ENCODE results near the gene GTF2A2.

GTF2A2 gene

DNA sequence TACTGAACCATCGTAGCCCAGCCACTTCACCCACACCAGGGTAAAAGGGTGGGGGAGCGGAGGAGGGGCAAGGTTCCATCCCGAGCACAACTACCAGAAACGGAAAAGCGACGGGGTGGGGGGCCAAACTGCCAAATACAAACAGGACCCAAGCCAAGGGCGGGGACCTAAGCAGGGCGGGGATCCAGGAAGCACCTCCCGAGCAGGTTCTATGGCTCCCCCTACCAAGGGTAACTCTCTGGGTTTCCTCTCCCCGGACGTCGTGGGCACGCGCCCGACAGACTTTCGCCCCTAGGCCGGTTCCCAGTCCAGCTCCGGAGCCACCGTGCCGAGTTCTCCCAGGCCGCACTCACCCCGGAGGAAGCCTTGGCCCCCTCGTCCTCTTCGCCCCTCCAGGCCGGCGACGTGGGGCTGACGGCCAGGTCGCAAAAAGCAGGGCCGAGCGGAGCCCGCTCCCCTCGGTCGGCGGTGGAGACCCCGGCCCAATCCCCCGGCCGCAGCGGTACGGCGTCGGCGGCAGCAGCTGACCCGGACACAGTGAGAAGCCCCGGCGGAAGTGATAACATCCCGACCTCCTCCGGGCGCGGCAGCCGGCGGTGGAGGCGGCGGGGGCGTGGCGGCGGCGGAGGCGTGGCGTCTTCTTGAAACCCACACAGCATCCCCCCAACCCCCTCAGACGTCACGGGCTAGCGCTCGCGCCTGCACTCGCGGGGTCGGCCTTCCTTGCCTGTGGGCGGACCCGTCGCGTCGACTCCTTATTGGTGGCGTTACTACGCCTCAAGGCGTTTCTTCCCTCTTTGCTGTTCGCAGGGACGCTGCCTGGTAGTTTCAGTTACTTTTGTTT is 31.7 kb upstream of the GTF2A2 start, which contains the start of gene BNIP2:
Gene BNIP2 (minus strand): TSS at position 539 of the 844 bp plus-strand sequence. CDS start 6,863 bp downstream, outside the sequence.
- H3K9me3 ChIP-seq (ENCODE audit: control insufficient read depth in 1 of 2, low read length in 2 of 2): no peaks in the 10 kb centered on the region
- peaks cover 13 to 28% of the 10 kb centered on the region in 2 donors for H3K4me1 ChIP-seq (ENCODE audit: control insufficient read depth in 1 of 2, insufficient read depth in 2 of 2, low read length in 2 of 2)

DNA sequence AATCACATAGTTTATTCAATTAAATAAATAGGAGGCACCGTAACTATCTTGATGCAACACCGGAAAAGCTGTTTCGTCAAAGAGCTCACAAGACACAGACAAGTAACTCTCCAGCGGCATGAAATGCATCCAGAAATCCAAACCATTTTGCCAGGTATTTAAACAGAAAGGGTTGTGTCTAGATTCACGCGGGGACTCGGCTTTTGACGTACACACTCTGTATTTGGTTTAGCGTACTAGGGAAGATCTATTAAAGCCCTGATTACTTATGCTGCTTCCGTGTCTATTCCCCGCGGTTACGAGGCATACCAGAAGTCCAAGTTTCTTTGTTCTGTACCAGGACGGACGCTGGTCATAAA is 31.1 kb upstream of the GTF2A2 start:
- Histone ChIP-seq H3K36me3 (ENCODE audit: control insufficient read depth in 1 of 2, insufficient read depth in 2 of 2, low read length in 2 of 2) (peaks cover 5 to 7% of the 10 kb centered on the region in 2 donors), H3K9me3 (ENCODE audit: control insufficient read depth in 1 of 2, low read length in 2 of 2) (no peaks in the 10 kb centered on the region), H3K27ac (ENCODE audit: low read length) (peak overlapping the region; percentile 99), H3K4me3 (ENCODE audit: low read depth in 1 of 2, low read length in 2 of 2) (peak overlapping the region; percentile 87 to 88), H3K4me1 (ENCODE audit: control insufficient read depth in 1 of 2, insufficient read depth in 2 of 2, low read length in 2 of 2) (peaks cover 13 to 28% of the 10 kb centered on the region in 2 donors), H3K27me3 (ENCODE audit: low read depth, low read length) (no peaks in the 10 kb centered on the region)

More for the DNA sequence above, 31.7 kb upstream of the GTF2A2 start, which contains the start of gene BNIP2:
- no peaks in the 10 kb centered on the region for H3K27me3 ChIP-seq (ENCODE audit: low read depth, low read length)
- peak within 1 kb of the TSS; percentile 87 to 88 for H3K4me3 ChIP-seq (ENCODE audit: low read depth in 1 of 2, low read length in 2 of 2)
- H3K27ac ChIP-seq (ENCODE audit: low read length): peak within 1 kb of the TSS; percentile 99
- peaks cover 5 to 7% of the 10 kb centered on the region in 2 donors for H3K36me3 ChIP-seq (ENCODE audit: control insufficient read depth in 1 of 2, insufficient read depth in 2 of 2, low read length in 2 of 2)

DNA sequence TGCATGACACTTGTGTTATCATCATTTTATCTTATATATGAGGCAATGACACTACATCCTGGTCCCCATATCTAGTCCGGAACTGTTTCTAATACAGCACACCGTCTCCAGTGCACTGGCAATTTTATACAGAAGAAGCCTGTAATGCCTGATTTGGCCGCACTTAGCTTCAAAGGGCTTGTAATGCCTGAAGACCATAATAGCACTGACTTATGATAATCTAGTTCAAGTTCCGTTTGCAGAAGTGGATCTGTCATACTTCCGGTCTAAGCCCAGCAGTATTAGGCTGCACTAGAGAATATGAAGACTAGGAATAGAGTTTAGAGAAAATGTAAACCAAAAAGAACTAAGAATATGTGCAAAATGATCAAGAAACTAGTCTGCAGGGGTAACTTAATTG is 30.5 kb upstream of the GTF2A2 start:
- Histone ChIP-seq H3K36me3 (ENCODE audit: control insufficient read depth in 1 of 2, insufficient read depth in 2 of 2, low read length in 2 of 2) (peaks cover 5 to 7% of the 10 kb centered on the region in 2 donors), H3K4me3 (ENCODE audit: low read depth in 1 of 2, low read length in 2 of 2) (peak overlapping the region; percentile 87 to 88), H3K4me1 (ENCODE audit: control insufficient read depth in 1 of 2, insufficient read depth in 2 of 2, low read length in 2 of 2) (peaks cover 13 to 28% of the 10 kb centered on the region in 2 donors), H3K9me3 (ENCODE audit: control insufficient read depth in 1 of 2, low read length in 2 of 2) (no peaks in the 10 kb centered on the region), H3K27ac (ENCODE audit: low read length) (peak overlapping the region; percentile 99), H3K27me3 (ENCODE audit: low read depth, low read length) (no peaks in the 10 kb centered on the region)

DNA sequence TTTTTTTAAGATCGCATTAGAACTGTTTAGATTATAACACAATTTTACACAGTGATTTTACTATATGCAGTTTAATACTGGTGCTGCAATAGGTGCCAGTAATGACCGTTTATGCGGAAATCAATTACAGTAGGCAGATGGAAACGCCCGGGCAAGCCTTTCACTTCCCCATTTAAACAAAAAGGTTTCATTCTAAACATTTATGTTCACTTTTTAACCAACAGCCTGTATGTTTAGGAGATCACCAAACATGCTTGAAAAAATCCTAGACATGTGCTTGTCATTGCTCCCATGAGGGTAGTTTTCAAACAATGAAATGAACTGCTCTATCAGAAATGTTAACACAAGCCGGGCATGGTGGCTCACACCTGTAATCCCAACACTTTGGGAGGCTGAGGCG is 29.1 kb upstream of the GTF2A2 start:
- peak overlapping the region in 1 of 2 donors; percentile 13 for H3K4me3 ChIP-seq (ENCODE audit: low read depth in 1 of 2, low read length in 2 of 2)
- peak overlapping the region; percentile 31 for H3K27ac ChIP-seq (ENCODE audit: low read length)
- H3K4me1 ChIP-seq (ENCODE audit: control insufficient read depth in 1 of 2, insufficient read depth in 2 of 2, low read length in 2 of 2): peaks cover 13 to 28% of the 10 kb centered on the region in 2 donors

DNA sequence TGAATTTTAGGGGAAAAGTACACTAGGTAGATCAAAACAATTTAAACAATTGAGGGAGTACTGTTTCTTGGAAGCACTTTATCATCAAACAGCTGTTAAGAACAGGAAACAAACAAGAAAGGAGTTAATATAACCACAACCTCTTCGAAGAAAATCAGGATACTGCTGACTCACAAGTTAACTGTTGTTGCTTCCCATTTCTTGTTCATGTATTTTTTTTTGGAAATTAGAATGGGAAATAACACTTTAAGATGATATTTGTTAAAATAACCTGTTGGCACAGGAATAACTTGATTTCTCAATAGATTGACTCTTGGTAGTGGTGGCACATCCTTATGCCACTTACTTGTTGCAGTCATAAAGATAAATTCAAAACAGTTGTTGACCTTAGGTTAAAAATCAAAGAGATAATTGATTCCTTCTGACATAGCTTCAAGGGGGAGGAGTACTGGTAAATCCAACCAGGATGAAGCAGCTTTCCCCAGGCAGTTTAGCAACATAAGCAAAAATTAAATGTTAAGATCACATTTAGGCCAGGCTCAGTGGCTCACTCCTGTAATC is 28.5 kb upstream of the GTF2A2 start:
- peak overlapping the region in 1 of 2 donors; percentile 13 for H3K4me3 ChIP-seq (ENCODE audit: low read depth in 1 of 2, low read length in 2 of 2)
- H3K27ac ChIP-seq (ENCODE audit: low read length): peak overlapping the region; percentile 31
- no peaks in the 10 kb centered on the region for H3K27me3 ChIP-seq (ENCODE audit: low read depth, low read length)
- H3K4me1 ChIP-seq (ENCODE audit: control insufficient read depth in 1 of 2, insufficient read depth in 2 of 2, low read length in 2 of 2): peaks cover 13 to 28% of the 10 kb centered on the region in 2 donors
- no peaks in the 10 kb centered on the region for H3K9me3 ChIP-seq (ENCODE audit: control insufficient read depth in 1 of 2, low read length in 2 of 2)
- H3K36me3 ChIP-seq (ENCODE audit: control insufficient read depth in 1 of 2, insufficient read depth in 2 of 2, low read length in 2 of 2): peaks cover 9 to 14% of the 10 kb centered on the region in 2 donors

More for the DNA sequence above, 29.1 kb upstream of the GTF2A2 start:
- peaks cover 5 to 9% of the 10 kb centered on the region in 2 donors for H3K36me3 ChIP-seq (ENCODE audit: control insufficient read depth in 1 of 2, insufficient read depth in 2 of 2, low read length in 2 of 2)
- no peaks in the 10 kb centered on the region for H3K27me3 ChIP-seq (ENCODE audit: low read depth, low read length)
- H3K9me3 ChIP-seq (ENCODE audit: control insufficient read depth in 1 of 2, low read length in 2 of 2): no peaks in the 10 kb centered on the region

DNA sequence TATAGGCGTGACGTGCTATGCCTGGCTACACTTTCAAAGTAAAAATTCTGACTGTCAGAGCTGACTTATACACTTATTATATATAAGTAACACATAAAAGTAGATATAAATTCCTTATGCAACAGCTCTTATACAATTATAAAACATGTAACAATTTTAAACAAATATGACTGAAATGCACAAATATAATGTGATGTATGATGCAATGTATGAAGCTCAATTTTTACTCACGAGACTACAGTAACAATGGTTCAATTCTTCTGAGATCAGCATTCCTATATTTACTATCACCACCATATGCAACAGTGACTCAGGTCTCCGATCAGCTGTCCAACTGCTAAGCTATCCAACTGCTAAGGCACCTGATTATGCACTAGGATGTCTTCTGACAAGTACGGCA is 23.6 kb upstream of the GTF2A2 start:
- Histone ChIP-seq H3K4me3 (ENCODE audit: low read depth in 1 of 2, low read length in 2 of 2) (no peak overlapping the region), H3K36me3 (ENCODE audit: control insufficient read depth in 1 of 2, insufficient read depth in 2 of 2, low read length in 2 of 2) (peaks cover 42 to 48% of the 10 kb centered on the region in 2 donors), H3K4me1 (ENCODE audit: control insufficient read depth in 1 of 2, insufficient read depth in 2 of 2, low read length in 2 of 2) (peaks cover 2 to 3% of the 10 kb centered on the region in 2 donors), H3K9me3 (ENCODE audit: control insufficient read depth in 1 of 2, low read length in 2 of 2) (no peaks in the 10 kb centered on the region), H3K27ac (ENCODE audit: low read length) (no peak overlapping the region), H3K27me3 (ENCODE audit: low read depth, low read length) (no peaks in the 10 kb centered on the region)

DNA sequence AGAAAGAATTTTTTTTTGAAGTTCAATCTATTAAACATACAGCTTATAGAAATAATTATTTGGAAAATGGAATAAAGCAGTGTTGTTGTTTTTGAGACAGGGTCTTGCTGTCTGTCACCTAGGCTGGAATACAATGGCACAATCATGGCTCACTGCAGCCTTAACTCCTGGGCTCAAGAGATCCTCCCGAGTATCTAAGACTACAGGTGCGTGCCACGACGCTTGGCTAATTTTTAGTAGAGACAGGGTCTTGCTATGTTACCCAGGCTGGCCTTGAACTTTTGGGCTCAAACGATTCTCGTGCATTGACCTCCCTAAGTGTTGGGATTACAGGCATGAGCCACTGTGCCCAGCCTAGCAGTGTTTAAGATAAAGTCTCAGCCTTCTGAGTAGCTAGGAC is 23.0 kb upstream of the GTF2A2 start:
- no peak overlapping the region for H3K4me3 ChIP-seq (ENCODE audit: low read depth in 1 of 2, low read length in 2 of 2)
- peaks cover 42 to 53% of the 10 kb centered on the region in 2 donors for H3K36me3 ChIP-seq (ENCODE audit: control insufficient read depth in 1 of 2, insufficient read depth in 2 of 2, low read length in 2 of 2)
- H3K27ac ChIP-seq (ENCODE audit: low read length): no peak overlapping the region
- no peaks in the 10 kb centered on the region for H3K9me3 ChIP-seq (ENCODE audit: control insufficient read depth in 1 of 2, low read length in 2 of 2)
- H3K27me3 ChIP-seq (ENCODE audit: low read depth, low read length): no peaks in the 10 kb centered on the region
- H3K4me1 ChIP-seq (ENCODE audit: control insufficient read depth in 1 of 2, insufficient read depth in 2 of 2, low read length in 2 of 2): peaks cover 0 to 3% of the 10 kb centered on the region in 2 donors

DNA sequence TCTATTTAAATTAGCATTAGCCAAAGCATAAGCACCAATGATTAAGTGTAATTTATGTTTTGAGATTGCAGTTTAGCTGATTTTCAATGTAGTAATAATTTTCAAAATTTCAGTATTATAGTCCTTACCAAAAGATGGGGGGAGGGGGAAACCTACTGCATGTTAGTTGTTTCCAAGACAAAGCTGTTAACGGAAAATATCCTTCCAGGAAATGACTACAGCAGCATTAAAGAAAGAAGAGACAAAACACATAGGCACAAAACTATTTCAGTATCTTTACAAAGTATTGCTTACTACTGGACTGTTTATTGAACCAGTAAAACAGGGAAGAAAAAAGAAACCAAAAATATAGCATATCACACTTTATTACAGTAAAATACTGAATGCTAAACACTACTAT is 21.3 kb upstream of the GTF2A2 start:
- no peak overlapping the region for H3K4me3 ChIP-seq (ENCODE audit: low read depth in 1 of 2, low read length in 2 of 2)
- no peak overlapping the region for H3K27ac ChIP-seq (ENCODE audit: low read length)
- H3K9me3 ChIP-seq (ENCODE audit: control insufficient read depth in 1 of 2, low read length in 2 of 2): no peaks in the 10 kb centered on the region
- peaks cover 54 to 64% of the 10 kb centered on the region in 2 donors for H3K36me3 ChIP-seq (ENCODE audit: control insufficient read depth in 1 of 2, insufficient read depth in 2 of 2, low read length in 2 of 2)
- H3K4me1 ChIP-seq (ENCODE audit: control insufficient read depth in 1 of 2, insufficient read depth in 2 of 2, low read length in 2 of 2): no peaks in the 10 kb centered on the region
- no peaks in the 10 kb centered on the region for H3K27me3 ChIP-seq (ENCODE audit: low read depth, low read length)

DNA sequence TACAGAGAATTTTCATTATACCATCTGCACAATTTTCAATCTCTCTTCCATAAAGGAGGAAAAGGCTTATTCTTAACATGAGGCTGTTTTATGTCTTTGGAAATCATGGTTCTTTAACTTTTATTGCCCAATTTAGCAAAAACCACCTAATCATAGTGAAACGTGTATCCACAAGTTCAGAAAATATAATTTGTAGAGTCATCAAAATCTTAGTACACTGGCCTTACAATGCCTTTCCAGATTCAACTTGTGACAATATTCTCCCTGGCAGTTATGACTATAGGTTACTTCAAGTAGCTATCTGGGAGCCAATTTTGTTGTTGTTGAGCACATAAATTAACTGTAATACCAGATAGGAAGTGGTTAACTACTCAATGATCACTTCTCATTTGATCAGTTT is 20.9 kb upstream of the GTF2A2 start:
- H3K36me3 ChIP-seq (ENCODE audit: control insufficient read depth in 1 of 2, insufficient read depth in 2 of 2, low read length in 2 of 2): peaks cover 58 to 64% of the 10 kb centered on the region in 2 donors
- no peaks in the 10 kb centered on the region for H3K9me3 ChIP-seq (ENCODE audit: control insufficient read depth in 1 of 2, low read length in 2 of 2)
- no peak overlapping the region for H3K27ac ChIP-seq (ENCODE audit: low read length)
- H3K27me3 ChIP-seq (ENCODE audit: low read depth, low read length): no peaks in the 10 kb centered on the region
- no peaks in the 10 kb centered on the region for H3K4me1 ChIP-seq (ENCODE audit: control insufficient read depth in 1 of 2, insufficient read depth in 2 of 2, low read length in 2 of 2)
- no peak overlapping the region for H3K4me3 ChIP-seq (ENCODE audit: low read depth in 1 of 2, low read length in 2 of 2)

DNA sequence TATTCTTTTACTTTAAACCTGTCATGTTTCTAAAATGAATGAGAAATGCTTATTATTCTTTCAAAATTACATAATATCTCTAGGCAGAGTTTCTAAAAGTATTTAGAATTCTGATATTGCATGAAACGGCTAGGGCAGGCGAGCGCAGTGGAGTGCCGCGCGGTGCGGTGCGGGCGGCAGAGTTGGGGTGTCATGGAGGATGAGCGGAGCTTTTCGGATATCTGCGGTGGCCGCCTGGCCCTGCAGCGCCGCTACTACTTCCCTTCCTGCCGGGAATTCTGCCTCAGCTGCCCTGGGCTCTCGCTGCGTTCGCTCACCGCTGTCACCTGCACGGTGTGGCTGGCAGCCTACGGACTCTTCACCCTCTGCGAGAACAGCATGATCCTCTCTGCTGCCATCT is 19.2 kb upstream of the GTF2A2 start:
- H3K9me3 ChIP-seq (ENCODE audit: control insufficient read depth in 1 of 2, low read length in 2 of 2): no peaks in the 10 kb centered on the region
- H3K27me3 ChIP-seq (ENCODE audit: low read depth, low read length): no peaks in the 10 kb centered on the region
- H3K36me3 ChIP-seq (ENCODE audit: control insufficient read depth in 1 of 2, insufficient read depth in 2 of 2, low read length in 2 of 2): peaks cover 71 to 76% of the 10 kb centered on the region in 2 donors
- no peak overlapping the region for H3K4me3 ChIP-seq (ENCODE audit: low read depth in 1 of 2, low read length in 2 of 2)
- no peak overlapping the region for H3K27ac ChIP-seq (ENCODE audit: low read length)
- no peaks in the 10 kb centered on the region for H3K4me1 ChIP-seq (ENCODE audit: control insufficient read depth in 1 of 2, insufficient read depth in 2 of 2, low read length in 2 of 2)

DNA sequence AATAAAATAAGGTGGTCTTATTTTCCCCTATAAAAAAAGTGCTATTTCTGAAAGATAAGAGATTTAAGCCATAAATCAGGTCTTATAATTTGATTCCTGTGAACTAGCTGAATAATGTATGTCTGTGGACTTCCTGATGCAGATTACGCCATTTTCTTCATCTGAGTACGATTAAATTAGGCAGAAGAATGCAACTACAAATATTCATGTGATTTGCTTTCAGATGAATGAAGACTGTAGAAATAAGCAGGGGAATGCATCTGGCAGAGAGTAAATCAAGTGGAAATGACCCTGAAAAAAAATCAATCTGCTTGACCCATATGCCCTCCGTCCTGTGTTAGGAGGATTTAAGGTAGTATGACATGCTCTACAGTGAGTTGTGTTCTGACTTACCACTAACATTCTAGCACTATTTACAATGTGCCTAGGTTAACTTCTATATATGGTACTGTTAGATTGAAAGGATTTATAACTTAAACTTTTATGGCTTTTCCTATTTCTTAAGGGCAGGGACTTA is 17.1 kb upstream of the GTF2A2 start:
- Histone ChIP-seq H3K27me3 (ENCODE audit: low read depth, low read length) (no peaks in the 10 kb centered on the region), H3K36me3 (ENCODE audit: control insufficient read depth in 1 of 2, insufficient read depth in 2 of 2, low read length in 2 of 2) (peaks cover 65 to 78% of the 10 kb centered on the region in 2 donors), H3K4me1 (ENCODE audit: control insufficient read depth in 1 of 2, insufficient read depth in 2 of 2, low read length in 2 of 2) (no peaks in the 10 kb centered on the region), H3K27ac (ENCODE audit: low read length) (no peak overlapping the region), H3K4me3 (ENCODE audit: low read depth in 1 of 2, low read length in 2 of 2) (no peak overlapping the region), H3K9me3 (ENCODE audit: control insufficient read depth in 1 of 2, low read length in 2 of 2) (no peaks in the 10 kb centered on the region)

Data from muscle layer of duodenum (tissue), 2 donors.